IPS DF 6.9 (cell line): Measurements from ENCODE around the gene GARS1.

Source experiments
- DNase-seq: peaks from one replicate; pipeline ENCODE4 v3.0.0-alpha.2; 2013; ENCODE audit warnings: low read depth, low spot score
- H3K27ac ChIP-seq: one replicate; pipeline ENCODE4 v1.5.1; 2013; ENCODE audit warnings: low read length, control low read depth
- H3K27me3 ChIP-seq: 2 replicates; pipeline ENCODE4 v1.6.1; 2013; ENCODE audit warnings: mild to moderate bottlenecking, low read length; ENCODE audit not compliant: control insufficient read depth, insufficient read depth
- H3K36me3 ChIP-seq: 2 replicates; pipeline ENCODE4 v1.6.1; 2013; ENCODE audit warnings: low read length; ENCODE audit not compliant: control insufficient read depth, insufficient read depth
- H3K4me1 ChIP-seq: 2 replicates; pipeline ENCODE4 v1.6.1; 2013; ENCODE audit warnings: low read length; ENCODE audit not compliant: control insufficient read depth, insufficient read depth
- H3K4me3 ChIP-seq: 2 replicates; pipeline ENCODE4 v1.5.1; 2013; ENCODE audit warnings: mild to moderate bottlenecking, low read length
- H3K9me3 ChIP-seq: 2 replicates; pipeline ENCODE4 v1.6.1; 2013; ENCODE audit warnings: low read length, inconsistent platforms; ENCODE audit not compliant: control insufficient read depth, insufficient read depth
- WGBS: extraction: QIAGEN DNeasy Blood & Tissue Kit; methylation state at CpG from one replicate; pipeline ENCODE4 v1.1.7; 2013; ENCODE audit warnings: mixed read lengths, missing lambda C conversion rate; ENCODE audit not compliant: insufficient read length, insufficient coverage; 5-methylcytosine and 5-hydroxymethylcytosine counted together

GARS1 gene

GRCh38 chr7:30654296-30655090 lies 59.8 kb downstream of the GARS1 start:
- Histone ChIP-seq H3K9me3 (no peaks in the 10 kb centered on the region), H3K4me3 (no peak overlapping the region), H3K27ac (no peak overlapping the region), H3K36me3 (peaks cover 4% of the 10 kb centered on the region; the same call in 1 of the 2 replicates), H3K27me3 (no peaks in the 10 kb centered on the region), H3K4me1 (no peaks in the 10 kb centered on the region; the same call in 1 of the 2 replicates)
- no peak for DNase-seq
- WGBS: no CpG with 5 or more reads among the region's 15 CpGs

GRCh38 chr7:30655096-30655970 lies 60.7 kb downstream of the GARS1 start:
- no peaks in the 10 kb centered on the region for H3K27me3 ChIP-seq
- H3K4me1 ChIP-seq: no peaks in the 10 kb centered on the region
- H3K27ac ChIP-seq: no peak overlapping the region
- no peak for DNase-seq
- no peak overlapping the region for H3K4me3 ChIP-seq
- H3K9me3 ChIP-seq: no peaks in the 10 kb centered on the region
- H3K36me3 ChIP-seq: peaks cover 4% of the 10 kb centered on the region; the same call in 1 of the 2 replicates
- WGBS: no CpG with 5 or more reads among the region's 22 CpGs

- Histone ChIP-seq H3K4me3 (no peak overlapping the region), H3K9me3 (no peaks in the 10 kb centered on the region), H3K27me3 (no peaks in the 10 kb centered on the region), H3K27ac (no peak overlapping the region), H3K36me3 (peaks cover 4% of the 10 kb centered on the region; the same call in 1 of the 2 replicates), H3K4me1 (no peaks in the 10 kb centered on the region)
- no peak for DNase-seq
- WGBS: no CpG with 5 or more reads among the region's 21 CpGs
These were observed 61.6 kb downstream of the GARS1 start for GRCh38 chr7:30656006-30656957.

- H3K36me3 ChIP-seq: peaks cover 4% of the 10 kb centered on the region; the same call in 1 of the 2 replicates
- H3K27me3 ChIP-seq: no peaks in the 10 kb centered on the region
- no peaks in the 10 kb centered on the region for H3K9me3 ChIP-seq
- H3K4me3 ChIP-seq: no peak overlapping the region
- no peaks in the 10 kb centered on the region for H3K4me1 ChIP-seq
- no peak overlapping the region for H3K27ac ChIP-seq
- WGBS: no CpG with 5 or more reads among the region's 2 CpGs
- no peak for DNase-seq
These were observed 62.5 kb downstream of the GARS1 start for GRCh38 chr7:30657131-30657530.

GRCh38 chr7:30658479-30659074 lies 63.9 kb downstream of the GARS1 start:
- H3K4me3 ChIP-seq: no peak overlapping the region
- H3K4me1 ChIP-seq: no peaks in the 10 kb centered on the region
- no CpG with 5 or more reads among the region's 3 CpGs for WGBS
- no peak for DNase-seq
- no peaks in the 10 kb centered on the region for H3K9me3 ChIP-seq
- H3K36me3 ChIP-seq: peaks cover 4% of the 10 kb centered on the region; the same call in 1 of the 2 replicates
- no peaks in the 10 kb centered on the region for H3K27me3 ChIP-seq
- H3K27ac ChIP-seq: no peak overlapping the region

- no peak overlapping the region for H3K4me3 ChIP-seq
- no peaks in the 10 kb centered on the region for H3K27me3 ChIP-seq
- no peaks in the 10 kb centered on the region for H3K4me1 ChIP-seq
- DNase-seq: no peak
- peaks cover 4% of the 10 kb centered on the region; the same call in 1 of the 2 replicates for H3K36me3 ChIP-seq
- no peaks in the 10 kb centered on the region for H3K9me3 ChIP-seq
- WGBS: no CpG with 5 or more reads among the region's 3 CpGs
- H3K27ac ChIP-seq: no peak overlapping the region
These were observed 64.6 kb downstream of the GARS1 start for GRCh38 chr7:30659312-30659711.

- no CpG with 5 or more reads among the region's 16 CpGs for WGBS
- DNase-seq: no peak
- H3K27me3 ChIP-seq: no peaks in the 10 kb centered on the region
- no peak overlapping the region for H3K4me3 ChIP-seq
- no peaks in the 10 kb centered on the region for H3K9me3 ChIP-seq
- H3K27ac ChIP-seq: no peak overlapping the region
- H3K4me1 ChIP-seq: no peaks in the 10 kb centered on the region
- peaks cover 4% of the 10 kb centered on the region; the same call in 1 of the 2 replicates for H3K36me3 ChIP-seq
These were observed 65.9 kb downstream of the GARS1 start for GRCh38 chr7:30660331-30661255.

- Histone ChIP-seq H3K9me3 (no peaks in the 10 kb centered on the region), H3K27ac (no peak overlapping the region), H3K36me3 (peaks cover 4% of the 10 kb centered on the region; the same call in 1 of the 2 replicates), H3K4me3 (no peak overlapping the region), H3K4me1 (no peaks in the 10 kb centered on the region), H3K27me3 (no peaks in the 10 kb centered on the region)
- no peak for DNase-seq
- WGBS: no CpG with 5 or more reads among the region's 6 CpGs
These were observed 67.2 kb downstream of the GARS1 start for GRCh38 chr7:30661926-30662325.

- Histone ChIP-seq H3K4me1 (no peaks in the 10 kb centered on the region), H3K4me3 (no peak overlapping the region), H3K27me3 (no peaks in the 10 kb centered on the region), H3K9me3 (no peaks in the 10 kb centered on the region), H3K36me3 (peaks cover 4% of the 10 kb centered on the region; the same call in 1 of the 2 replicates), H3K27ac (no peak overlapping the region)
- DNase-seq: no peak
- no CpG with 5 or more reads among the region's 9 CpGs for WGBS
These were observed 67.8 kb downstream of the GARS1 start for GRCh38 chr7:30662431-30662939.
